ENCODE data around the gene EDEM1. TPM values are rescaled to one million over a fixed set of nuclear protein-coding genes. Genes with fewer than 3 reads are reported as not detected.

EDEM1 gene
- total RNA-seq, 1 donor from 2014 or later, result 88.6 TPM

DNA sequence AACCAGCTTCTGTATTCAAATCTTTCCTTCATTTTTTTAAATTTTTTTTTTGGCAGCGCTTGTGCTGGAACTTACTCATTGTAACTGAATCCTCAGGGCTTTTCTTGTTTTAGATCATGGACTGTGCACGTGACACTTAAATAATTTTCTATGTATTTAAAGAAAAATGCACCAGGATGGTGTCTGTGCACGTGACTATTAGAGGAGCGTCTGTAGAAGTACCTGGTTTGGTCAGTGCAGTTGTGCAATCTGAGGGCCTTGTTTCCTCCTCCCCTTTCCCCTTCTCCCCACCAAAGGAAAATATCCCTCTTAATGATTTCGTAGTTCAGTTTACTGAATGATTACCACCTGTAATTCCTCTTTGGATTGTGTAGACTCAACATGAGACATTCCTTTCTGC is 31.3 kb downstream of the EDEM1 start:
- Histone ChIP-seq H3K36me3 (peaks cover 56% of the 10 kb centered on the region), H3K4me3 (no peak overlapping the region), H3K9me3 (no peaks in the 10 kb centered on the region), H3K4me1 (peaks cover 8% of the 10 kb centered on the region), H3K27me3 (no peaks in the 10 kb centered on the region), H3K27ac (peak overlapping the region; percentile 48)
- DNase-seq (no peak), ATAC-seq (peak; percentile 76)
- intact Hi-C loops (cut with DNase I), result no loop called here
- TF ChIP-seq, protein P1, sequence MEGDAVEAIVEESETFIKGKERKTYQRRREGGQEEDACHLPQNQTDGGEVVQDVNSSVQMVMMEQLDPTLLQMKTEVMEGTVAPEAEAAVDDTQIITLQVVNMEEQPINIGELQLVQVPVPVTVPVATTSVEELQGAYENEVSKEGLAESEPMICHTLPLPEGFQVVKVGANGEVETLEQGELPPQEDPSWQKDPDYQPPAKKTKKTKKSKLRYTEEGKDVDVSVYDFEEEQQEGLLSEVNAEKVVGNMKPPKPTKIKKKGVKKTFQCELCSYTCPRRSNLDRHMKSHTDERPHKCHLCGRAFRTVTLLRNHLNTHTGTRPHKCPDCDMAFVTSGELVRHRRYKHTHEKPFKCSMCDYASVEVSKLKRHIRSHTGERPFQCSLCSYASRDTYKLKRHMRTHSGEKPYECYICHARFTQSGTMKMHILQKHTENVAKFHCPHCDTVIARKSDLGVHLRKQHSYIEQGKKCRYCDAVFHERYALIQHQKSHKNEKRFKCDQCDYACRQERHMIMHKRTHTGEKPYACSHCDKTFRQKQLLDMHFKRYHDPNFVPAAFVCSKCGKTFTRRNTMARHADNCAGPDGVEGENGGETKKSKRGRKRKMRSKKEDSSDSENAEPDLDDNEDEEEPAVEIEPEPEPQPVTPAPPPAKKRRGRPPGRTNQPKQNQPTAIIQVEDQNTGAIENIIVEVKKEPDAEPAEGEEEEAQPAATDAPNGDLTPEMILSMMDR (IDR thresholded peaks at IDR 0.05), result no peak

DNA sequence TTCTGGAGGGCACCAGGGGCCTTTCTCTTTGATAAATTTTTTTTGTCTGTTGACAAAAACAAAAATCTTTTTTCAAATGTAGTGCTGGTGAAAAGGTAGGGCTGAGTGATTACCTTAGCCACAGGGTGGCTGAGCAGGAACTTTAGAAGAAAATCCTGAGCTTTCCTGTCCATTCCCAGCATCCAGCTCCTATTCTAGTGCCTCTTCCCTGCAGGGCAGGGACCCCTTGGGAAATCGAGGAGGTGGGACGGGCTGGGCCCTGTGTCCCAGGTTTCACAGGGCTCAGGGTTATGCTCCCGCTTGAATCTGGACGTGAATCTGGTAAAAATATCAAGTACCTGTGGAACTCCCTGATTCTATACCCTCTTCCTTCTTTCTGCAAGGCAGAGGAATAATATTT is 31.7 kb downstream of the EDEM1 start:
- intact Hi-C loops (cut with DNase I), result no loop called here
- Histone ChIP-seq H3K27me3 (no peaks in the 10 kb centered on the region), H3K9me3 (no peaks in the 10 kb centered on the region), H3K4me3 (no peak overlapping the region), H3K36me3 (peaks cover 52% of the 10 kb centered on the region), H3K27ac (peak overlapping the region; percentile 48), H3K4me1 (peaks cover 8% of the 10 kb centered on the region)
- TF ChIP-seq, protein P1 (IDR thresholded peaks at IDR 0.05), result no peak
- DNase-seq, result no peak
- no peak for ATAC-seq

DNA sequence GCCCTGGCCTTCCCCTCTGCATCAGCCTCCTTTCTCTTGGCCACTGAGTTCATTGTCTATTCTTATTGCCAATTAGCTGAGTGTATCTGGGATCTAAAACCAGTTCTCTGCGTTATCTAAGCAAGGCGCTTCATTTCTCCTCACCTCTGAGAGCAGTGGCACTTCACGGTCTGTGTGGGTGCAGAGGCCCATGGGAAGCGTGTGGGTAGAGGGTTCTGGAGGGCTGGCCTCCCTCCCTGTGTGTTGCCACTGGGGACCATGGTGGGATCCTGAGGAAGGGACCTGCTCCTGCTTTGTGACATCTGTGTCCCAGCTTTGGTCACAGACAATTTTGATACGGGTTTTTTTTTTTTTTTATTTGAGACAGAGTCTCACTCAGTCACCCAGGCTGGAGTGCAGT is 32.7 kb downstream of the EDEM1 start:
- H3K27me3 ChIP-seq, result no peaks in the 10 kb centered on the region
- peaks cover 8% of the 10 kb centered on the region for H3K4me1 ChIP-seq
- H3K36me3 ChIP-seq, result peaks cover 43% of the 10 kb centered on the region
- no peak for DNase-seq
- no peak overlapping the region for H3K4me3 ChIP-seq
- no peaks in the 10 kb centered on the region for H3K9me3 ChIP-seq
- intact Hi-C loops (cut with DNase I), result no loop called here
- TF ChIP-seq, protein P1 (IDR thresholded peaks at IDR 0.05), result no peak
- no peak overlapping the region for H3K27ac ChIP-seq
- no peak for ATAC-seq

DNA sequence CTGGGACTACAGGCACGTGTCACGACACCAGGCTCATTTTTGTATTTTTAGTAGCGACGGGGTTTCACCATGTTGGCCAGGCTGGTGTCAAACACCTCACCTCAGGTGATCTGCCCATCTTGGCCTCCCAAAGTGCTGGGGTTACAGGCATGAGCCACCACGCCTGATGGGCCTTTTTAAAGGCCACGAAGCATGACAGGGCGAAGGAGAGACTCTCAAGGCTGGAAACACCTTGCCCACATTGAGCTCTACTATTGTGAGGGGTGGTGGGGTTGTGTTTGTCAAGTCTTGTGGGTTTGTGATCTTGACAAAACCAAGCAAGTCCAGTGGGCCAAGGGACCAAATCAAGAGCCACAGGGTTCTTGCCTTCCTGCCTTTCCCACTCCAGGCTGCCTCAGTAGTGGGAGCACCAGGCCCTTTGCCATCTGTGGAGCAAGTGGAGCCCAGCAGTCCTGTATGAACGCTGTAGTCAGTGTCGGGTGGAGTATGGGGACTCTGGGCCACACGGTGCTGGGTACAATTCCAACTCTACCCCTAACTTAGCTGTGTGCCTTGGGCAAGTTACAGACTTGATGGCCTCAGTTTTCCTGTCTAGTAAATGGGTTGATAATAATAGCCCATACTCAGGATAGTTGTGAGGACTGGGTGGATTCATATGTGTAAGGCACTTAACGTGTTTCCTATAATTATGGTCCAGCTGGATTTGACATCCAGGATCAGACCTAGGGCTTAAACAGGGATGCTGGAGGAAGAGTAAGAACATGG is 33.3 kb downstream of the EDEM1 start:
- DNase-seq (no peak), ATAC-seq (no peak)
- intact Hi-C loops (cut with DNase I), result no loop called here
- Histone ChIP-seq H3K27ac (no peak overlapping the region), H3K36me3 (peaks cover 36% of the 10 kb centered on the region), H3K27me3 (no peaks in the 10 kb centered on the region), H3K9me3 (no peaks in the 10 kb centered on the region), H3K4me3 (no peak overlapping the region), H3K4me1 (peaks cover 8% of the 10 kb centered on the region)
- TF ChIP-seq, protein P1 (IDR thresholded peaks at IDR 0.05), result no peak

DNA sequence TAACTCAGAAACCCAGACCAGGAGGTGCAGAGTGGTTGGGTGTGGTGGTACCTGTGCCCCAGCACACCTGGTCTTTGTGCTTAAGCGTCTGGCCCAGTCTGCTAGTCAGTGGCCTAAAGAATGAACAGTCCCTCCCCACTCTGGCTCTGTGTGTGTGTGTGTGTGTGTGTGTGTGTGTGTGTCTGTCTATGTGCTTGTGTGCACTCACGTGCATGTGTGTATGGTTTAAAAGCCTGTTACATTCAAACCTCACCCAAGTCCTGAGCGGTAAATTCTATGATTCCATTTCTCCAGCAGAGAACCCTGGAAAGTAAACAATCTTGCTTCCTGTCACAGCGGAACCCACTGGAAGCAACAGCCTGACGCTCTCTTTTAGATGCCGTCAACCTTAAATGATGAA is 34.2 kb downstream of the EDEM1 start:
- no peak for ATAC-seq
- intact Hi-C loops (cut with DNase I), result no loop called here

More for the DNA sequence above, 34.2 kb downstream of the EDEM1 start:
- Histone ChIP-seq H3K9me3 (no peaks in the 10 kb centered on the region), H3K27ac (no peak overlapping the region), H3K4me1 (peaks cover 8% of the 10 kb centered on the region), H3K4me3 (no peak overlapping the region), H3K27me3 (no peaks in the 10 kb centered on the region), H3K36me3 (peaks cover 27% of the 10 kb centered on the region)
- no peak for DNase-seq
- TF ChIP-seq, protein P1 (IDR thresholded peaks at IDR 0.05), result no peak

All from upper lobe of right lung (tissue), 1 donor.